Stimulated activated CD4-positive, alpha-beta T cell treated with anti-CD3 and anti-CD28 coated beads, Interleukin-2, amount 100 ng/mL, for 24 hours (primary cell): ENCODE data around the gene MFAP3L.

Source experiments
- DNase-seq, 2 donors: peaks; one replicate each; pipeline ENCODE4 v3.0.0-alpha.2; 2020

The MFAP3L gene

DNA sequence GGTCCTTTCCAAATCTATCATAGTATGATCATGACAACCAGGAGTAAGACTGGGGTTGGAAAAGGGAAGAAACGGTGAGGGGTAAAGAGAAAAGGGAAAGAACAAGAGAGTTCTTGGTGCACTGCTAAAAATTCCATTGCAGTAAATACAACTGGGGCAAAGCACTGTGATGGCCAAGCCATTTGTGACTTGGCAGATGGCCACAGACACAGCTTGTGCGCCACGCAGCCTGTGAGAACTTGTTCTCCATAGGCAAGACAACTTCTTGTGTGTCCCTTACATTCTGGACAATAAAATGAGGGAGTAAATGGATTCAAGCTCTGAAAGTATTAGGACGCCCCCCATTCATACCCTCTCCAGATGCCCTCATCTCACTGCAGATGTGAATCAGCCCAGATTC is 10.9 kb downstream of the MFAP3L start:
- DNase-seq, result no peak

DNA sequence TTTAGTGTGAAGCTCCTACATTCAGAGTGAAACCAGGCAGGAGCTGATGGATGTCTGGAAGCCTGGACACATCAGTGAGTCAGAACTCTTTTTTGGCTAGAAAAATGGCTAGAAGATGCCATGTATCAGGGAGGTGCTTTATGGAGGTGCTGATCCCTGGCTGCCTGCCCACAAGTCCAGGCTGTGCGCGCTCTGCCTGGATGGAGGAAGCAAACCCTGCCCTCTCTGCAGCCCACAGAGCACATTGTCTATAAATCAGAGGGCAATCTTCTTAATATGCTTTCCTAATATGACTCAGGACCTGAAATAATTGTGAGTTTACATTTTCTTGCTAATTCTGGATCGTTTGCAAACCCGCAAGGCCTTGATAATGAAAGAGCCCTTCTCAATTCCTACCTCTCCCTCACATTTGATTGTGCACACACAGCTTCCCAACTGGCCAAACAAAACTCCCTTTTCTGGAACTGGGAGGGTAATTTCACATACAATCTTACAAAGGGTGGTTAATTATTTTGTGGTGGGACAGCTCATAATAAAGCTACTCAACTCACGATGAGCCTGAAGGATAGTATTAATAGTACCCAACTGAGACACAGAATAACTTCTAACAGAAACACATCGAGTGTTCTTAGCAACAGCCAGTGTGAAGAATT is 11.7 kb downstream of the MFAP3L start:
- DNase-seq, result no peak

DNA sequence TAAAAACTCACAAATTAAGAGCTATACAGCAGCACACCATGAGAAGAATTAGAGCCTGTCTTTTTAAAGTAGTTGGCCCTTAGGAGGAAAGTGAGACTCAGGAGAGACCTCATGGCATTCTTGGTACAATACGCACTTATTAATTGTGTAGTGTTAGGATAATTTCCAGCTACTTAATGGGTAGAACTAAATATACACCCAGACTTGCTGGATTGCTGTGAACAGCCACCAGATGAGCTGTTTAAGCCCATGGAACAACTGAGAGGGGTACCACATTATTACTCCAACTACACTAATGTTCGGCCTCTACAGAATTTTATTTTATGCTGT is 13.6 kb downstream of the MFAP3L start:
- DNase-seq, result no peak

DNA sequence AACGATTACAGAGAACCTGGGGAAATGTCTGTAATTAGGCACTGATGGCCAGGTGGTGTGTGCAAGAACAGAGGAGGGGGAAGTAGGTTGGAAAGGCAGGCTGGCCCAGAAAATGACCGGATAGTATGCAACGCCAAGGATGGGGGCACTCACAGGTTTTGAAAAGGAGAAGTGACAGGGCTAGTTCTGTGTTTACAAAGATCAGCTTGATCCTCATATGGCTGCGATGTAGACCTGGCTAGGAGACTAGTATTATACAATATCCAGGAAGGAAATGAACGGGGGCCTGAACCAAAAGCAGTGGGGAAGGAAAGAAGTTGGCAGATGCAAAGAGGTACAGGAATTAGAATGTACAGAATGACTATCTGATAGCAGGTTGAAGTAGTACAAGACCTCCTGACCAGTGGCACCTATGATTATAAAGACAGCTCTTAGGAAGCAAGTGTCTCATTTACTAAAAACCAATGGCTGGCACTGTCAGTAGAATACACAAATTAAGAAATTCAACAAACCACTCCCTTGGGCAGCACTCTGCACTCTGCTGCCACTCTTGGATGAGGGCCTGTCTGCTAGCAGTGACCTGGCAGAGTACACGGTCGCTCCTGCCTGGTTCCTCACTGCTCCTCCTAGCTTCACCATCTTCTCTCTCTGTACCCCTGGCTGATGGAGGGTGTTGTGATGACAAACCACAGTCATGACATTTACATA is 14.1 kb downstream of the MFAP3L start:
- no peak for DNase-seq

DNA sequence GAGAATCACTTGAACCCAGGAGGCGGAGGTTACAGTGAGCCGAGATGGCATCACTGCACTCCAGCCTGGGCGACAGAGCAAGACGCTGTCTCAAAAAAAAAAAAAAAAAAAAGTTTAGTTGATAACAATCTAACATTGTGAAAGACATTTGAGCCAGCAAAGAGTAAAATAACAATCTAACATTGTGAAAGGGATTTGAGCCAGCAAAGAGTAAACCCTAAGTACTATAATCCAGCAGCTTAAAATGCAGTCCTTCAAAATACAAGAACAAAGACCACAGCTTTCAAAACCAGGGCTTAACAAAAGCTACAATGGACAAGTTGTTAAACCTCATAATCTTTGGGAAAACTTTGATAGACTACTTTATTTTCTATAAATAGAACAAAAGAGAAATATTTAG is 16.9 kb downstream of the MFAP3L start:
- DNase-seq, result no peak

DNA sequence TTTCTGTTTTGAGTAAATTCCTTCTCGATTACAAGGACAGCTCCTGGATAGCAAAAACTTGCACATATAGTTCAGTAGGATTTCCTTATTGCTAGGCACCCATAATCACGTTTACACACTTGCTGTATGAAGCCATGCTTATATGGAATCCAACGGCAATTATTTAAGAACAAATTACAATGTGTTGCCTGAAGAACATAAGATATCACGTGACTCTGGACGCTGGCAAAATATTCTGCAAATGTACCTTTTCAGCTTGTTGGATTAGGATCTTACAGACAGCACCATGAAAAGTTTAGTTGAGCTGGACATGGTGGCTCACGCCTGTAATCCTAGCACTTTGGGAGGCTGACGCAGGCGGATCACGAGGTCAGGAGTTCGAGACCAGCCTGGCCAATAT is 17.4 kb downstream of the MFAP3L start:
- no peak for DNase-seq

DNA sequence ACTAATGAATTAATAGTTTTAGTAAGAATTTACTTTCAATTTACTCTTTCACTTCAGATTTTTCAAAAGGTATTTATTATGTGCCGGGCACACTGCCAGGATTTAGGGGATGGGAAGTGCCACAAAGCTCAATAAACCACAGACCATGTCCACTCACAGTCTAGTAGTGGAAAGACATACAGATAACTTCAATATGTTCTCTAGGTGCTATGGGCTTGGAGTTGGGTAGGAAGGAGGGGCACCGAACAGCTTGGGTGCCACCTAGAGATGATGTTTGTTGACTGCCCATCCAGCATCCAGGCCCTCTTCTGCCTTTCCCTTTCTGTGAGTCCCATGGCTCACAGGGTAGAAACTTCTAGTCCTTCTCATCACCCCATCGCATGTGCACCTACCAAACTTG is 17.8 kb downstream of the MFAP3L start:
- no peak for DNase-seq

DNA sequence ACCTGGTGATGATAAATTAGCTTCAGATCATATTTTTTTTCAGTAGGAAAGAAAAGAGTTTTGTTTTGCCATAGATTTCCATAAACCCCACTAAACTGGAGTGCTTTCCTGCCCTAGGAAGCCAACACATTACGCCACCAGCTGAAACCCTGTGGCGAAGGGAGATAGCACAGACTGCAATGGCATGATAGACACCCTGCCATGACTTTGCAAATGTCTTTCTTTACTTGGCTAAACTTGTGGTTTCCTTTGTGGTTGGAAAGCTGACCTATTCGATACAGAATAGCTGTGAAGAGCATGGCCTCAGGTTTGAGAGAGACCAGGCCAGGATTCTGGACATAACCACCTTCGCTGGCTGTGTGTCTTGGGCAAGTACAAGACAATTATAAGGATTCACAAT is 19.1 kb downstream of the MFAP3L start:
- DNase-seq, result no peak

DNA sequence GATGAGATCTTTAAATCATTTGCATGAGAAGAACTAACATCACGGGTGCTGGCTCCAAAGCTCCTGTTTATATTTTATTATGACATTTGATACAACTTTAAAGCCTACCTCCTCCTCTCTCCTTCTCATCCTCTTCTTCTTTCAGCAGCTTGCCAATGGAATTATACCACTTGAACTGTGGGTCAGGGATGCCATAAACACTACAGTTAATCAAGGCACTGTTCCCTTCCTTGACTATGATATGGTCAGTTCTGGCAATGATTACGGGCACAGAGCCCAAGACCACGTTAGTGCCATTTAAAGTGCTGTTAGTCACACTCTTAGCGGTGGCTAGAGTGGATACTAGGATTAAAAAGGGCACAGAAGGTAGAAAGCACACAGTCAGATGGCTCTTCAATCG is 20.7 kb downstream of the MFAP3L start:
- no peak for DNase-seq

DNA sequence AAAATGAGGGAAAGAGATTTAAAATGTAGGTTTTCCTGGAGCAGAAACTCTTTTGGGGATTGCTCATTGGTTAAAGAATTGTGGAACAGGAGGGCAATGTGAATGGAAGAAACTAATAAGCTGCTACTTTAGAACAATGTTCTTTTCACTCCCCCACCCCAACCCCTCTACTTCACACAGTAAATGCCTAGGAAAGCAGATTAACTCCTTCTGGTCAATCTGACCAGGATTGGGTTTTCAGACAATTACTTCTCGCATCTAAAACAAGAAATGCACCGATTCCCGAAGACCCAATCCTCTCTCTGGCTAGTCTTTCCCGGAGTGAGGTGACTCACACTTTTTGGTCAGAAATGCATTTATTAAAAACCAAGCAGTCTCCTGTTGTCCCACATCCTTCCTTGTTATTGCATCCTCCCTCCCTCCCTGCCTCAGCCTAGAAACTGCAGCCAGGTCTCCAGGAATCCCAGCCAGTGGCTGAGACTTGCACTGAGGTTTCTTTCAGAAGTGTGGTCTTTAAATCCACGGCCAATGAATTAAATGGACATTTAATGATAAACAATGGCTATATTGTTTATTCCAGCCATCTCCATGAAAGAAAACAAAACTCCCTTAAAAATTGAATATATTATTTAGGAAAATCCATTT is 21.4 kb downstream of the MFAP3L start:
- no peak for DNase-seq

DNA sequence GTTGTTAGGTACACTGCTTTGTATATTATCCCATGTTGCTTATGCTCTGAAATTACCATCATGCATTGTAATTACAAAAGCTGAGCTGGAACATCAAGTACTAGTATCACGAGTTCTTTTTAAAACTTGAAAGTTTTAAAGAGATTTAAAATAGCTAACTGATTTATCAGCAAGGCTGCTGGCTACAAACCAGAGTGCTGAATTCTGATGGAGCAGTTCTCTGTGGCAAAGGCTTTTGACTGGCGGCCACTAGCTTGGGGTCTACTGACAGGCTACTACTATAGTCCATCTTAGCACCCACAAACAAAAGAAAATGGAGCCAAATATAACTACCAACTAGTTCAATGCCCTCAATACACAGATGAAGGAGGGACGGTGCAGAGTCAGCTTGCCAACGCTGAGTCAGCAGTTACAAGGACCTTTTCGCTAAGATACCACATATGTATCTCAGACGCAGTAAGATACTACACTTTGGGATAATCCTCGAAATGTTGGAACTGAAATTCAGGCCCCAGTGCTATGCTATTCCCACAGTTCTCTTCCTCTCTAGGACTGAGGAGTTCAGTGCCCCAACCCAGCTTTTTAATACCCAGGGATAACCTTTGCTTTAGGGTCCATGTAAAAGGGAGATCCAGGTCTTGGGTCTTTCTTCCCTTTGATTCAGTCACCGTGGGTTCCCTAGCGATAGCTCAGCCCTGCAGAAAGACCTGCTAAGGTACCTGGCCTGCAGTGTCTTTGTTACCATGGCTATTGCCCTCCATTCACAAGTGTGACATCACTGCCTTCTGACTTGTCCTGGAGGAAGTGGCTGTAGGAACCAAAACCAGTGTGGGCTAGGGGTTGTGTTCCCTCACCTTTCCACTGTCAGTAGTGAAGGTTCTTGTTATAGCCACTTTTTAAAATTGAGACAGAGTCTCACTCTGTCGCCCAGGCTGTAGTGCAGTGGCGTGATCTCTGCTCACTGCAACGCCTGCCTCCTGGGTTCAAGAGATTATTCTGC is 22.8 kb downstream of the MFAP3L start:
- no peak for DNase-seq

DNA sequence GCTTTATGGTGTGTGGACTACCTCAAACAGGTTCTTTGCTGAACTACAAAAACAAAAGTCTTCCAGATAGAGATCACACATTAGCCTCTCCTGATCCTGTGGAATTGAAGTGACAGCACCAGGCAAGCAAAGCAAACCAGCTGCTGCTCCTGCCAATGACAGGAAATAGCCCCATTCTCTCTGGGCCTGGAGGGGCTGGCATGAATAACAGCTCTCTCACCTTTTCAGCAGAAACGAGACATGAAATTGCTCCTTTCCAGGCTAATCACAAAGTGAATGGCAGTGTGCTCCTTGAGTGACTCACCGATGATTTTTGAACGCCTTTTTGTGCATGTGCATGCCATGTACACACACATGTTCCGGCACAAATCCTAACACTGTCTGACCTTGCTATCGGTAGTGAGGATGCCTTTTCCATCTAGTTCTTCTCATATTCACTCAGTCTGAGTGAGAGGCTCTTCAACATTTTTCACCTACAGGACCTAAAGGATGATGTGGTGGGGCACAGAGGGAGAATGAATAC is 24.4 kb downstream of the MFAP3L start:
- DNase-seq, result no peak

DNA sequence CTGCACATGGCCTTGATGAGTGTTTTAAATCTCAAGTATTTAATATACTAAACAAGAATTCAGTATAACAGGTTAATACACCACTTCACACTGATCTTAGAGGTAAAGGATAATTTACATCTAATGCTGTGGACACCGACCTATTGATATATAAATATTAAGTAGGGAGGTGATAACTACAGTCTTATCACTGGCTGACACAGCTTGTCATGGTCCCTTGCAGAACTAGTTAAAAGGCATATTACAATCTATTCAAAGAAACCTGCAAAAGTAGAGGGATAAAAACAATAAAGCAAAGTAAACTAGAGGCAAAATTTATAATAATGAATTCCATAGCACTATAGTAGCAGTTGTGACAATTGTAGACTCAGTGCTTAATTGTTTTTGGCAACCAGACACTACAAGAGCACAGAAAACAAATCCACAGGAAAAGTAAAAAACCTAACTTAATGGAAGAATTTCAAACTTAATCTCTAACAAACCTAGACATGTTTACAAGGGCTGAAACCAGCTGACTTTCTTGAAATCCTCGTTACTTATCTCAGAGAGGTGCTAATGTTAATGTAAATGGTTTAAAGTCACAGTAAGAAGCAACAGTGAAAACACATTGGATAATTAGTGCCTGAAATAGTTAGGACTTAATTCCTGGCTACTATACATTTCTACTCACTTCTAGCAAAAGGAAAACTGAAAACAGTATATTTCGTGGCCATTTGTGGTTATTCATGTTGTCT is 25.0 kb downstream of the MFAP3L start:
- DNase-seq, result no peak

DNA sequence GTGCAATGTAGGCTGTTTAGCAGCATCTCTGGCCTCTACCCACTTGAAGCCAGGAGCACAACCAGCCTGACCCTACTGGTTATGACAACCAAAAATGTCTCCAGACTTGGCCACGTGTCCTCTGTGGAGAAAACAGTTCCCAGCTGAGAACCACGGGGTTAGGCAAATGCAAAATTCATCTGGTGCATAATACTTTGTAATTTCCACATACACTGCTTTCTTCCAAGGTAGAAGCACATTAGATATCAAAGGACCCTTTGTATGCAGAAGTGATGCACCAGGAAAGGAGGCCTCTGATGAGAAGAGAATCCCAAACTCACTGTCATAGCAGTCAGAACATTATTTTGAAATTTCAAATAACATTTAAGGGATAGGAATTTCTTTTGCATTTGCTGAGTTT is 26.3 kb downstream of the MFAP3L start:
- no peak for DNase-seq

DNA sequence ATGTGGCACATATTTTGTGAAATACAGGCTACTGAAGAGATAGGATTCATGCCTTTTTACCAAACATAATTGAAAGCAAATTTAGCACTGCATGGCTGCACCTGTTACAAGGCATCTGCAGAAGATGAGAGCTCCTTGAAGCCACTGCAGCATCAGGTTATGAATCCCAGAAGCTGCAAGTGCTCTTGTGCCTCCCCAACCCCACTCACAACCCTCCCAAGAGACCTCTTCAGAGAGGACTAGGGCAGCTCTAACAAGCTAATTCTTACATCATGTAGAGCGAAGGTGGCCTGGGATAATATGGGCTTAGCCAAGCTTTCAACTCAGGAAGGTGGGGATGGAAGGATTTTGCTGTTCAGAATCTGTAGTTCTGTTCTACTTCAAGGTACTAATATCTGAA is 27.2 kb downstream of the MFAP3L start:
- no peak for DNase-seq

DNA sequence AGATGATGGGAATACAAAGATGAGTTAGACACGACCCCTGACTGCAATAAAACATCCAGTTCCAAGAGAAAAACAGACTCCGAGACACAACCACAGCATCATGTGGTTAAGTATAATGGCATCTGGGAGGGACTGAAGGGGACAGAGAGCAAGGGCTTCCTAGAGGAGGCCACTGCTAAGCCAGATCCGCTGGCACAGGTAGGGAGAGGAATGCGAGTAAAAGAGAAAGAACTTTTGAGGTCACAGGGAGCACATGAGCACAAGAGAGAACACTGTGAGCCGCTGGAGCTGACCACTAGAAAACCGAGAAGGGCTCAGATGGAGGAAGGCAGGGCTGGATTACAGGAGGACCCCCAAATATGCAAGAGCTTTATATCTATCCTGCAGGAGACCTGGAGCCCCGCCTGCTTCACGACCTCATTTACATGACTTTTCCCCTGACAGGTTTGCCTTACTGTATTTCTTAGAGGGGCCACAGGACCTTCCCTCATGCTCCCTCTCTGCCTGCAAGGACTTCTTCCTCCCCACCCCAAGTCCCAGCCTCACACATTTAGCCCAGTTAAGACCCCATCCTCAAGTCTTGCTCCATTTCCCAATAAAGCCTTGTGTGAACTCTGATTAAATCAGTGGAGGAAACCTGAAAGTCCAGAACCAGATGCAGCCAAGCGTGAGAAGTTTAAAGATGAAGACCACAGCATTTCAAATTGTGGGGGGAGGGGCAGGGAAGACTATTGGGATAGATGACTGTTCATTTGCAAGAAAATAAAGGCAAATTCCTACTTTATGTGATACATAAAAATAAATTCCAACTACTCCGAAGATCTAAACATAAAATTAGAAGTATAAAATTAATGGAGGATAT is 29.6 kb downstream of the MFAP3L start:
- no peak for DNase-seq

DNA sequence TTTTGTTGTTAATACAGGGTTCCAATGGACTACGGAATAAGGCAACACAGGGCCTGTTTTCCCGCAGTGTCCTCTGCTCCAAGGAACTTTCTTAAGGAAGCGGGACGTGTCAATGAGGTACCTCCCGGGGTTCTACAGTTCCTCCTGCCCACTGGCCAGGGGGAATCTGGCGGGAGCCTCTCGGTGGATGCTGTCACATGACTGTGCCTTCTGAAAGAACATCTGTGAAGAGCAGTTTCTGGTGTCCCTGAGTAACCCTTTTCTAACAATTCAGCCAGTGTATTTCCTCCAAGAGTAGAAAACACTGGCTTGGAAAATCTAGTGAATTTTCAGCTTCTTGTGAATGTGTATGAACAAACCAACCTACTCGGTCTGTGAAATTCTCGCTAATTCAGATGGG is 32.7 kb downstream of the MFAP3L start:
- no peak for DNase-seq

DNA sequence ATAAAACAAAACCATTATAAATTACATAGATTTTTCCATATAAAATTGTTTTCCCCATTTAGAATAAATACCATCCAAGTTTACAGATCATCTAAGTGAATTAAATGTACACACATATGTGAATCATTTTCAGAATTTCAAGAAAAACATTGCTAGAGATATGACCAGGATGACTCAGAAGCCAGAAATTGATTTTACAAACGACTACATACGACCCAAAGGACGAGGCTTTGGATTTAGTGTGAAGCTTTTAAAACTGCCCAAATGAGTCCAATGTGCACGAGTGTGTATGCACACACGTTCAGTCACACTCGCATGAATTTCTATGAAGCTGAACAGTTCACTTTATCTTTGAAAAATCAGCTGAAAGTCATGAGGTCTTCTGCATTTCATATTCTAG is 37.9 kb downstream of the MFAP3L start:
- no peak for DNase-seq

DNA sequence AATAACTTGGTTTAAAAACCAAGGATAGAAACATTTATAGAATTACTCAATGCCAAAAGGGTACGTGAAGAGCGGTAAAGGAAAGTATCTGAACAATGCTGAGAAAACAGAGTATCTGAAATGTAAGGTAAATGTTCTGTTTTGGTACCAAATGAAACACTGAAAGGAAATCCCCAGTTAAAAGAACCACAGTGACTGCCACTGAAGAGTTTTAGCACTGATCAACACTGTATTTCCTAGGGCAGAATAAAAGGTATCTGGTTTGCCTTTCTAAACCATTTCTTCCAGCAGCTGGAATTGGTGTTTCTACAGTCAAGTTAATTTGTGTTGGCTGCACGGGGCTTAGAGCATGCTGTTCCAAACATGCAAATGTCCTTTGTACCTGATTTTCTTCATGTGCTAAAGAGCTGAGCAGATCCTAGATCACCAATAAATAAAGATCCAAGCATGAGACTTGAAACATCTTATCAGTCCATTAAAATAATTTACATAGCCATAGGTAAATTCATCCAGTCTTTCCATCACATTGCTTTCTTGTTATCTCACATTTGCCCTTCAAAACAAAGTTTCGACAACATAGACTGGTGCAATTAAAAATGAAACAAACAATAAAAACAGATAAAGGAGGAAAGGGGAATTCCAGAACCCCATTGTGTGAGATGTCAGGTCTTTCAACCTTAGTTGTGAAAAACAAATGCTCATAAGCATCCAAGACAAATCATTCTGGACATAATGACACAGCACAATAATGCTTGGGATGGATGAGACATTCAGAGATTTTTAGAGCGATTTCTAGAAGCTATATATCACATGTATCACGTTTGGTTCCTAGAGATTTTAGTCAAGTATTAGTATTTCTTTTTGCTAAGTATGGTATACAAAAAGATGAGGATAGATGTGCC is 38.6 kb downstream of the MFAP3L start:
- DNase-seq, result no peak

DNA sequence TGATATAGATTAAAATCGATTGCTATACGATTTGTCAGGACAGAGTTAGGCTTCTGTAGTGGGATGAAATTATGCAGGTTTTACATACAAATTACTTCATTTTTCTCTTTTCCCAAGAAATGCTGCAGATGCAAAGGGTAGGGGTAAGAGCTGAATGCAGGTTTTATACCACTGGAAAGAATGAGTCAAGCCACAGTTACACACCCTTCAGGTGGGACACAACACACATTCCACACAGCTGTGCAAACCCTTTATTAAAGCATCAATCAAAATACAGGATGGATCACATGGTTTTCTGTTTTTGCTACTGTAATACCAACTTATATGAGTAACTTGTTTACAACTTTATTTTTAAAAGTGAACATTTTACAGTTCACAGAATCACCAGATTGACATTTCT is 39.8 kb downstream of the MFAP3L start:
- no peak for DNase-seq
